HepG2 (cell line): ENCODE data around the gene TOR4A. TPM values are rescaled to one million over a fixed set of nuclear protein-coding genes. Genes with fewer than 3 reads are reported as not detected.
A peak's percentile ranks its signal among the peaks of the same experiment; 100 is the strongest.

Experiments used
- GFI1 ChIP-seq: sonication (generic); formaldehyde crosslinking; IDR thresholded peaks from 2 replicates; pipeline ENCODE4 v1.5.0; 2020; ENCODE audit warnings: missing genetic modification reagents, mild to moderate bottlenecking, borderline replicate concordance
- KIAA2018 ChIP-seq: sonication (generic); formaldehyde crosslinking; IDR thresholded peaks from 2 replicates; pipeline ENCODE4 v1.5.0; 2020; ENCODE audit warnings: mild to moderate bottlenecking, missing genetic modification reagents, borderline replicate concordance
- MBD4 ChIP-seq: IDR thresholded peaks from 2 replicates; pipeline ENCODE4 v1.6.1; 2012; ENCODE audit warnings: low read length, inconsistent platforms, borderline replicate concordance
- NONO ChIP-seq, 2 experiments: fragments of 450-650 bp in 1 of 2; sonication (generic) in 1 of 2; formaldehyde crosslinking in 1 of 2; IDR thresholded peaks in 1 of 2; conservative IDR thresholded peaks in 1 of 2; 2 replicates each; pipeline versions ENCODE4 v1.6.1 to v1.8.0; 2017 to 2022; ENCODE audit warnings: mild to moderate bottlenecking in 1 of 2, missing genetic modification reagents in 1 of 2, moderate library complexity in 1 of 2
- PITX1 ChIP-seq: sonication (generic); formaldehyde crosslinking; IDR thresholded peaks from 2 replicates; pipeline ENCODE4 v1.5.1; 2020; ENCODE audit warnings: mild to moderate bottlenecking, missing genetic modification reagents
- RFXANK ChIP-seq: IDR thresholded peaks from 2 replicates; pipeline ENCODE4 v1.6.1; 2016
- RXRB ChIP-seq: IDR thresholded peaks from 2 replicates; pipeline ENCODE4 v1.6.1; 2016; ENCODE audit warnings: borderline replicate concordance, missing genetic modification reagents, missing compliant biosample characterization
- SRF ChIP-seq: IDR thresholded peaks from 2 replicates; pipeline ENCODE4 v1.6.1; 2011; ENCODE audit warnings: mild to moderate bottlenecking, low read depth, low read length, moderate library complexity
- TCF12 ChIP-seq, 2 experiments: fragments of 450-650 bp in 1 of 2; sonication (generic) in 1 of 2; formaldehyde crosslinking in 1 of 2; IDR thresholded peaks; 2 replicates each; pipeline versions ENCODE4 v1.6.1 to v1.8.0; 2017 to 2022; ENCODE audit warnings: antibody characterized with exemption in 1 of 2, mild to moderate bottlenecking in 1 of 2, missing genetic modification reagents in 1 of 2, moderate library complexity in 1 of 2
- ZFP62 ChIP-seq: sonication (generic); formaldehyde crosslinking; IDR thresholded peaks from 2 replicates; pipeline ENCODE4 v1.4.0; 2020; ENCODE audit warnings: missing genetic modification reagents
- ZNF205 ChIP-seq: IDR thresholded peaks from 2 replicates; pipeline ENCODE4 v1.6.1; 2018; ENCODE audit warnings: missing biosample characterization, missing genetic modification reagents
- ZNF530 ChIP-seq: sonication (generic); formaldehyde crosslinking; IDR thresholded peaks from 2 replicates; pipeline ENCODE4 v1.5.0; 2020; ENCODE audit warnings: low read depth, mild to moderate bottlenecking, missing genetic modification reagents
- ZNF609 ChIP-seq: sonication (generic); formaldehyde crosslinking; IDR thresholded peaks from 2 replicates; pipeline ENCODE4 v1.4.0; 2020; ENCODE audit warnings: mild to moderate bottlenecking, missing genetic modification reagents, borderline replicate concordance
- ZNF720 ChIP-seq: sonication (generic); formaldehyde crosslinking; IDR thresholded peaks from 2 replicates; pipeline ENCODE4 v1.4.0; 2020; ENCODE audit warnings: missing genetic modification reagents
- ZNF773 ChIP-seq: sonication (generic); formaldehyde crosslinking; IDR thresholded peaks from 2 replicates; pipeline ENCODE4 v1.4.0; 2020; ENCODE audit warnings: missing genetic modification reagents, borderline replicate concordance
- ZNF850 ChIP-seq: sonication (generic); formaldehyde crosslinking; conservative IDR thresholded peaks from 2 replicates; pipeline ENCODE4 v1.9.0; 2021; ENCODE audit warnings: mild to moderate bottlenecking, missing genetic modification reagents
- ZSCAN12 ChIP-seq: sonication (generic); formaldehyde crosslinking; IDR thresholded peaks from 2 replicates; pipeline ENCODE4 v1.9.0; 2021; ENCODE audit warnings: mild to moderate bottlenecking, missing genetic modification reagents
- polyA plus RNA-seq, 8 experiments: library from polyadenylated mRNA; depleted of rRNA in 3 of 8; stranded (reverse) in 7 of 8; unstranded in 1 of 8; fragments of >200 nt; fragmentation: Illumina TruSeq in 4 of 8; extraction: Trizol in 4 of 8; gene quantifications; 2 replicates each; pipeline versions ENCODE4 v1.2.1 to v1.2.3, GENCODE V29; 2011 to 2016; ENCODE audit warnings: low read depth in 4 of 8, missing spikeins in 1 of 8, mixed read lengths in 1 of 8; ENCODE audit not compliant: insufficient read depth in 1 of 8
- total RNA-seq, 5 experiments: library from RNA; depleted of rRNA; stranded (reverse); fragments of >200 nt; fragmentation: Illumina TruSeq; extraction: Trizol; gene quantifications; 2 replicates each; pipeline ENCODE4 v1.2.3, GENCODE V29; 2016; ENCODE audit warnings: low read depth in 1 of 5

Gene TOR4A
- total and polyA plus RNA-seq, 2 of the 13 experiments (the other 11 are each of a cell fraction or from before 2014, with no cell fraction given): 11.1 to 14.2 TPM

GRCh38 chr9:137236238-137236935 is 41.1 kb upstream of the TOR4A start (continued):
- no peak for TF ChIP-seq ZFP62
- no peak for TF ChIP-seq RFXANK (CRISPR knock-in tag)
- TF ChIP-seq ZNF773 (CRISPR knock-in tag): 0 out of 2 replicates have a peak, but pooled peaks have one; percentile 33
- TF ChIP-seq KIAA2018: no peak
- TF ChIP-seq GFI1: no peak; the same call in 1 of the 2 replicates
- TF ChIP-seq RXRB (CRISPR knock-in tag): peak; percentile 91
- peak; percentile 46 for TF ChIP-seq PITX1
- TF ChIP-seq NONO (IDR thresholded peaks at IDR 0.05): no peak
- peak; percentile 98 for TF ChIP-seq NONO (CRISPR knock-in tag; conservative IDR thresholded peaks at IDR 0.05)
- TF ChIP-seq SRF: no peak
- peak; percentile 69 for TF ChIP-seq ZNF609
- TF ChIP-seq ZNF850 (CRISPR knock-in tag): no peak
- no peak for TF ChIP-seq ZNF720 (CRISPR knock-in tag)
- no peak for TF ChIP-seq MBD4
- no peak for TF ChIP-seq ZNF530
- TF ChIP-seq TCF12 (IDR thresholded peaks at IDR 0.05): no peak
- TF ChIP-seq TCF12 (CRISPR knock-in tag; IDR thresholded peaks at IDR 0.05): peak; percentile 42; the same call in 1 of the 2 replicates
- peak; percentile 70; the same call in 1 of the 2 replicates for TF ChIP-seq ZNF205 (CRISPR knock-in tag)
- TF ChIP-seq ZSCAN12: no peak
